Iris pigment epithelial cell (primary cell): ENCODE data around the gene ANGPTL4.
"Not testable (repeated sequence)": the region's sequence is repeated elsewhere in the genome, so short reads cannot be mapped to it uniquely, and the experiment has no call there.

Source experiments
- DNase-seq: peaks from one replicate; pipeline ENCODE4 v3.0.0-alpha.2; 2011; ENCODE audit warnings: low read depth

Gene ANGPTL4

DNA sequence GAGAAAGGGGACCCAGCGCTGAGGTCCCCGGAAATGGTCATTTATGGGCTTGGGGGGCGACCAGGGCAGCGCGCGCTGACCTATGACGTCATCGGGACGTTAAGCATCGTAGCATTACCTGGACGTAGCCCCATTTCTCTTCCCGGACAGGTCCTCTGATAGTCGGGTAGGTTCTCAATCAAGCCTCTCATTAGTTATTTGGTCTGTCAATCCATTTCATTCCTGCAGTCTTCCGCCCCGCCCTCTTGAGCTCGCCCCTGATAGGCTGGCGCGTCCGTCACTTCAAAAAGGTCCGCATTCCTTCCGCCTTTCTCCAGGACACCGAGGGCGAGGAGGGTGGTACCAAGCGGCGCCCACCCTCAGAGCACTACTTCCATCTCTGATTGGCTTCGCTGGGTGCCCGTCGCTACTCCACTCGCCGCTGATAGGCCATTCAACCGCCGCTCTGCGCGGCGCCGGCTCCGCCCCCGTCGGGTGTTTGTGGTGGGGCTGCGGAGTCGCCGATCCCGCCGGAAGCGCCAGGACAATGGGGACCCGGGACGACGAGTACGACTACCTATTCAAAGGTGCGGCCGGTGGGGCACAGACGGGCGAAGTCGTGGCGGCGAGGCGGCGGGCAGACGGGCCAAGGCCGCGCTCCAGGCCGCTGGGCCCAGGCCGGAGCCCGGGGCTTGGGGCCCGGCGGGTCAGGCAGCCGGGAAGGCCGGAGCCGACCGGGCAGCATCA lies 26.1 kb downstream of the ANGPTL4 start, which contains the start of gene RAB11B:
RAB11B (plus strand) TSS at position 470 of the 726 bp plus-strand sequence; CDS start at position 527, 57 bp downstream.
- peak; percentile 100 for DNase-seq

DNA sequence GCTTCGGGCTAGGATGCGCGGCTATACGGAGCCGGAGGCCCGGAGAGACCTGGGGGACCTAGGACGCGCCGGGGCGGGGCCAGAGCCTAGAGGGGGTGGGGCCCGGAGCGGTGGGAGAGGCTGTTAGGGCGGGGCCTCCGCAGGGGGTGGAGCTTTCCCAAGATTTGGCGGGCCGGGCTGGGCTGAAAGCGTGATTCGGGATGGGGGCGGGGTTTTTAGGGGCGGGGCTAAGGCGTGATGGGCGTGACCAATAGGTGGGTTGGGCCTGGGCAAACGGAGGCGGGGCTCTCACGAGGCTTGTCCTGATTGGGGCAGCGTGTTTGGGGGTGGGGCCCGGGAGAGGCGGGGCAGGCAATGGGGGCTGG lies 26.6 kb downstream of the ANGPTL4 start:
- DNase-seq: peak; percentile 89

DNA sequence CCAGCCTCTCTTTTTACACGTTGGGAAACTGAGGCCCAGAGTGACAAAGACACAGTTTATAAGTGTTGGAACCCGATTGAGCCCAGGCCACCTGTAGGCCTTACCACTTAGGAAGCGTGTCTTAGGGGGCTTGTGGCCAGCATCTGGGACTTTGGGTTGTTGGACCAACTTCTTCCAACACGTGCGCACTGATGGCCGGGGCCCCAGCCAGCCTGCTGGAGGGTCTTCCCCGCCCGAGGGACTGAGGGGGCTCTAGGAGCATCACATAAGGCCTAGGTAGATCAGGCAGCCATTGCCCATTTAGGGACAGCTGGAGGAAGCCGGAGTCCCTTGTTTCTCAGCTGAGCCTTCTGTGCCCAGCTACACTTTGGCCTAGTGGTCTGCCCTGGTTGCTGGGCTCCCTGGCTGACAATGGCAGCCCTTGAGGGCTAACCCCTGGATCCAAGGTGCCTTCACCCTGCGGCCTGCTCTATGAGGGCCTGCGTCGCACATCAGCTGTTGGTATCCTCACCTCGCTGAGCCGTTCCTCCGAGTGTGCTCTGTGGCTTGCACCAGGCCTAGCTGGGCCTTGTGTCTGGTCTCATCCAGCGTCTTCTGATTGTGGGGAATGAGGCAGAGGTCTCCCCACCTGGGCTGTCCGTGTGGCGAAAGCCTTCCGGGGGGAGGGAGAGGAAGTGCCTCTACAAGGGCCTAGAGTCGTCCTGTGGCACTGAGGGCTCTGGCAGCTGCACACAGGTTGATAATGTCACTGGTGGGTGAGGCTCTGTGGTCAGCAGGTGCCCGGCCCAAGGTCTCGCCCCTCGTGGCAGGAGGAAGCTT lies 27.5 kb downstream of the ANGPTL4 start:
- DNase-seq: no peak

DNA sequence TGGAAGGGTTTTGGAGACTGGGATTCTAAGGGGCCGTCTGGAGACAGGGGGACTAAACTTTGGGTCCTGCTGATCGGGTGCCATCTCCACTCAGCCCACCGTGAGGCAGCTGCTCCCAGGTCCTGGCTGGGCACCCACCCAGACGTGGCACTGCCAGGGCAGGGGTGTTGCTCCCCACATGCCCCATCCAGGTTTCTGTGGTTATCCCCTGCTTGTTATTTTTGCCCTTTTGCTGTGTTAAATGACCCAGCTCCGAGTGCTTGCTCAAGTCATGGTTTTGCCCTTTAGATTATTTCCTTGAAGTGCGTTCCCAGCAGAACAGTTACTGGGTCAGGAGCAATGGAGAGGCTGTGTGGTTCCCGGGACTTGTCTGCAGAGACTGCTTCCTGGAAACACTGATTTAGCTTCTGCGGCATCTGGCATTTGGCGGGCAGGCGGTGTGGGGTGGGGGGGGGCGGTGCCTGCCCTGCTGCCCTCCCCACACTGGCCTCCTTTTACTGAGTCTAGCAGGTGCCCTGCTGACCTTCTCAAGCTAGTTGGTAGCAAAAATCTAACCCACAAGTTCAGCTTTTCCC lies 28.1 kb downstream of the ANGPTL4 start:
- DNase-seq: no peak

DNA sequence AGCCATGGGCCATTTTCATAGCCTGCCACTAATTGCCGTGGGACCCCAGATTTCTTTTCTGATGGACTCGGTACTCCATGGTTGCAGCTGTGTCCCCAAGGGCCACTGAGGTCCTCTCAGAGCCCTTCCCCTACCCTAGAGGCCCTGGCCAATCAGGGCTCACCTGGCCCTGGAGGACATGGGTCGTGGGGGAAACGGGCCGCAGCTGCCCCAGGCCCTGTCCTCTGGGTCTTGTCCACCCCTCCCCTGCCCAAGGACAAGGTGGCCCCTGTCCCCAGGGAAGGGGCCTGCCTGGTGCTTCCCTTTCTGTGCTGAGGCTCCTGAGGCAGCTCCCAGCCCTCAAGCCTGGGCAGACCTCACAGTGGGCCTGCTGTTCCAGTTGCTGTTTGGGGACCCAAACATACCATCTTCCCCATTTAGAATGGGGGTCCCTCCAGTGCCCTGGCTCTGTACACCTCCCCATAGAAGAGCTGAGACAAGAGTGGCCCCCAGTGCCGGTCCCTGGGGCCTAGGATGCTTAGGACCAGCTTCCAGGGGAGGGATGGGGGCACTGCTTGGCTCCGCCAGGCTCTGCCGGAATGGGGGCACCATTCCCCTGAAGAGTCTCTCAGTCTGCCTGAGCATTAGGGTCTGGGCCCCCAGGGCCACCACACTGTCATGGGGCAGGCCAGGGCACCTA lies 29.4 kb downstream of the ANGPTL4 start:
- no peak for DNase-seq

DNA sequence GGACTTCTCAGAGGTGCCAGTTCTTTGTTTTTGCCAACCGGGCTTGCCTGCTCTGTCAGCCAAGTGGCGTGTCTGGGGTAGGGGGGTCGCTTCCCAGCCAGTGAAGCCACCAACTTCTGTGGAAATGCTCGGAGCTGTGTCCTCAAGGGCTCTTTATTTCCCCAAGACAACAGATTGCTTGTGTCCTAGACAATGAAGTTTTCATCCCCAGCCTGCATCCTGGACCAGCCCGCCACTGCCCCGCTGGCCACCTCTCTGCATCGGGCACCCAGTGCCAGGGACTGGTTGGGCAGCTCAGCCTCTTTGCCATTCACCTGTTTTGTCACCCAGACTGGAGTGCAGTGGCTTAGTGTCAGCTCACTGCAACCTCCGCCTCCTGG lies 29.9 kb downstream of the ANGPTL4 start:
- no peak for DNase-seq

DNA sequence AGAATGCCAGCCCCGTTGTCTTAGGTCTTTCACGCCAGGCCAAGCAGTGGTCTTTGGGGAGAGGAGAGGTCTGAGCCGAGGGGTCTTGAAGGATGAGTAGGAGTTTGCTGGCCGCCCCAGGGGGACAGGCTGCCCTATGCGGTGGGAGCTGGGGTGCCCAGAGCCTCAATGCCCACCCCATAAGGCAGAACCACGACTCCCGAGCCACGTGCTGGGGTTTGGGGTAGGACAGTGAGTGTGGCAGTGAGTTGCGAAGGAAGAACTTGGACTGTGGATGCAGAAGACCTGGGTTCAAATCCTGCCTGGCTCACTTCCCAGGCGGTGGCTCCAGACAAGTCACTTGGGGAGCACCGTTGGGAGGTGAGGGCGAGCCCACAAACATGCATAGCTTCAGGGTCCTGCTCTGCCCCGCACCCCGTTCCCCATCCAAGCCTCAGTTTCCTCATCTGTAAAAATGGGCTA lies 31.7 kb downstream of the ANGPTL4 start:
- no peak for DNase-seq

DNA sequence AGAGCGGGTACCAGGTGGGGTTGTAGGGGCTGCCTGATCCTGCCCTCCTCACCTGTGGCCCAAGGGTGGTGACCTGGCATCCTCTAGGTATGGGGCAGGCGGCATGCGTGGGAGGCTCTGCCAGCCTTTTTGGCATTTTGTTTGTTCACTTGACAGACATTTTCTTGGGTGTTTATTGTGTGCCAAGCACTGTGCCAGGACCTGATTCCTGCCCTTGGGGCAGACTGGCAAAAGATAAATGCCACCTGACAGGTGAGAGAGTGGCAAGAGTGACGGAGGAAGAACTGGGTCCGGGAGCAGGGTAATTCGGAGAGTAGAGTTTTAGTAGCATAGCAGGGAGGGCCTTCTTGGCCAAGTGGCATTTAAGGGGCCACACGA lies 32.2 kb downstream of the ANGPTL4 start:
- no peak for DNase-seq

DNA sequence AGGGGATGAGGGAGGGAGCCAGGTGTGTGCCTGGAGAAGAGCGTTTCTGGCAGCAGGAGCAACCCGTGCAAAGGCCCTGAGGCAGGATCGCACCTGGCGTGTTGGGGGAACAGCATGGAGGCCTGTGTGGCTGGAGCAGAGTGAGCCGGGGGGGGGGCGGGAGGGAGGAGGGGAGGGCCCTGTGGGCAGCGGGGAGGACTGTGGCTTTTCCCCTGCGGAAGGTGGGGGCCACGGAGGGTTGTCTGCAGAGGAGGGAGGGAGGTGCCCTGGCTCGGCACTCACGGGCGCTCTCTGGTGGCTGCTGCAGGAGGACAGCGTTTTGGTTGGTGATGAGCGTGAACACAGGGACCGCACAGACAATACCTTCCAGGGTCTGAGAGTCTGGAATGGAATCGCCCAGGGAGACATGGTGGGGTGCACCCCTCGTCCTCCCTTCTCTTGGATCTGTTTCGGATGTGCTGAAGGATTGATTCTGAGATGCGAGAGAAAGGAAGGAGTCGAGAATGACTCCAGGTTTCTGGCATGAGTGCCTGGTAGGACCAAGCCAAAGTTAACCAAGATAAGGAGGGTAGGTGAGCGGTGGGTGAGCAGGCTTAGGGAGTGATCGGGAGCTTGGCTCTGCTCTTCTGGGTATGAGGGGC lies 32.7 kb downstream of the ANGPTL4 start:
- peak; percentile 59 for DNase-seq

DNA sequence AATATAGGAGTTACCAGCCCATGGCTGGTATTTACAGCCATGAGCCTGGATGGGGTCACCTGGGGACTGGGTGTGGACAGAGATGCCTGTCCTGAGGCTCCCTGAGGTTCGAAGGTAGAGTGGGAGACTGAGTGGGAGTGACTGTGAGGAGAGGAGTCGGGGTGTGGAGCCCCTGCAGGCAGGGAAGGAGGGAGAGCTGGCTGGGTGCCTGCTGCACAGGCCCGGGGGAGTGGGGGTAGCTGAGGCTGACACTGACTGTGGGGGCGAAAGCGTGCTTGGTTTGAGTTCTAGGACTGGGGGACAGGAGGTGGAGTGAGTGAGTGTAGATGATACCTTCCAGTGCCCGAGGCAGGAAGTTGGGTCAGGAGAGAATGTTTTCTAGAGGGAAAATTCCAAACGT lies 33.3 kb downstream of the ANGPTL4 start:
- DNase-seq: no peak

DNA sequence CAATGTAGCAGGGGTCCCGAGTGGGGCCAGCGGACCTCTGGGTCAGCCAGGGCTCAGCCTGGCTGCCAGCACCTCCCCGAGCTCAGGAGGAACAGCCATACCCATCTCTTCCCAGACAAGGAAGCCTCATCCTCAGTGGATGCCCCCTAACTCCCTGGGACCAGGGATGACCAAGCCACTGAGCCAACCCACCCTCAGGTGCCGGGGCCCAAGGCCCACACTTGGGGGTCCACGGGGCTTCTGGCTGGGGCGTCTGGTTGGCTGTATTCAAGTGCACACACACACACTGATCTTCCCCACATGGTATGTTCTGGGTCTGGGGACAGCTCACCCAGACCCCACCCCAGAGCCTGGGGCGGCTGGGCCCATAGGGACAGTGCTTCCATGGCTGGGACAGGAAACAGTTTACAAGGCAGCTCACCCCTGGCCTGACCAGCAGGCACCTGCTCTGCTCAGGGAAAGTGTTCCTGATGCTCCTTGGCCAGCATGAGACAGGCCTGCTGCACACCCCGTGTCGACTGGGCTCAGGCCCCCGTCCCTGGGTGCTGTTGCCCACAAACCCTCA lies 33.9 kb downstream of the ANGPTL4 start:
- DNase-seq: no peak

DNA sequence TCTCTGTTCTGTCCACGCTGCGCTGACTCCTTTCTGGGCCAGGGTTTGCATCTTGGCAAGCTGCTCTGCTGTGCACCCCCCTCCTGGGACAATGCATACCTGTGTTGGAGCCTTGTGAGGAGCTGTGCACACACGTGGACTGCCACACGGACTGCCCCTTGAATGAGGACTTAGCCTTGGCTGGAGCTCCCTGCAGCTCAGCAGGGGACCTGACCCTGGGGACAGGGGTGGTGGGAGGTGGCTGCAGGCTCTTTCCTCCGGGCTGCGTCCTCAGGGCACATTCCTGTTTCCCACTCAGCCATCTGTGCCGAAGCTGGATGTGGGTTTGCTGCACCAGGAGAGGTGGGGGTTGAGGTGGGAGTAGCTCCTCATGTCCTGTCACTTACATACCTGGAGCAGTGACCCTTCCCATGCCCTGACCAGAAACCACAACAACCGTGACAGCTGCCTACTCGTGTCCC lies 34.4 kb downstream of the ANGPTL4 start:
- no peak for DNase-seq

DNA sequence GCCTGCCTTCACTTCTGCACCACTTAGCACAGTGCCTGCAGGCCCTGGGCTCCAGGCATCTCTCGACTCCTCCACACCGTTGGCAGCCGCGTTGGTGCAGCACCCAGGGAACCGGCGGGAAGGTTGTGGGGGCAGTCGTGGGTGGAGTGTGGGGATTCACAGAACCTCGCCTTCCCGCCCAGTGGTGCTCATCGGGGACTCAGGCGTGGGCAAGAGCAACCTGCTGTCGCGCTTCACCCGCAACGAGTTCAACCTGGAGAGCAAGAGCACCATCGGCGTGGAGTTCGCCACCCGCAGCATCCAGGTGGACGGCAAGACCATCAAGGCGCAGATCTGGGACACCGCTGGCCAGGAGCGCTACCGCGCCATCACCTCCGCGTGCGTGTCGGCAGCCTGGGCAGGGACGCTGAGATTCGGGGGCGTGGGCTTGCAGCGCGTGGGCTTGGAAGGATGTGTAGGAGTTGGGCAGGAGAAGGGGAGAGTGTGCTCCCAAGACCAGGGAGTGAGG lies 35.8 kb downstream of the ANGPTL4 start:
- no peak for DNase-seq

DNA sequence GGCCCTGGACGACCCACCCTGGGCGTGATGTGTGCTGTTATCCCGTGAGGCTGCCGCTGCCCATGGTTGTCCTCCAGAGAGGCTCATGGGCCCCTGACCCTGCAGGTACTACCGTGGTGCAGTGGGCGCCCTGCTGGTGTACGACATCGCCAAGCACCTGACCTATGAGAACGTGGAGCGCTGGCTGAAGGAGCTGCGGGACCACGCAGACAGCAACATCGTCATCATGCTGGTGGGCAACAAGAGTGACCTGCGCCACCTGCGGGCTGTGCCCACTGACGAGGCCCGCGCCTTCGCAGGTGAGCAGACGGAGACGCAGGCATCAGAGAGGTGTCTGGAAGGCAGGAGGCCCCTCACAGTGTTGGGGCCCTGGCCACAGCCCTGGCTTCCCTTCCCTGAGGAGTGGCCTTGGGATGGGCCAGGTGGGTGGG lies 38.0 kb downstream of the ANGPTL4 start:
- no peak for DNase-seq

DNA sequence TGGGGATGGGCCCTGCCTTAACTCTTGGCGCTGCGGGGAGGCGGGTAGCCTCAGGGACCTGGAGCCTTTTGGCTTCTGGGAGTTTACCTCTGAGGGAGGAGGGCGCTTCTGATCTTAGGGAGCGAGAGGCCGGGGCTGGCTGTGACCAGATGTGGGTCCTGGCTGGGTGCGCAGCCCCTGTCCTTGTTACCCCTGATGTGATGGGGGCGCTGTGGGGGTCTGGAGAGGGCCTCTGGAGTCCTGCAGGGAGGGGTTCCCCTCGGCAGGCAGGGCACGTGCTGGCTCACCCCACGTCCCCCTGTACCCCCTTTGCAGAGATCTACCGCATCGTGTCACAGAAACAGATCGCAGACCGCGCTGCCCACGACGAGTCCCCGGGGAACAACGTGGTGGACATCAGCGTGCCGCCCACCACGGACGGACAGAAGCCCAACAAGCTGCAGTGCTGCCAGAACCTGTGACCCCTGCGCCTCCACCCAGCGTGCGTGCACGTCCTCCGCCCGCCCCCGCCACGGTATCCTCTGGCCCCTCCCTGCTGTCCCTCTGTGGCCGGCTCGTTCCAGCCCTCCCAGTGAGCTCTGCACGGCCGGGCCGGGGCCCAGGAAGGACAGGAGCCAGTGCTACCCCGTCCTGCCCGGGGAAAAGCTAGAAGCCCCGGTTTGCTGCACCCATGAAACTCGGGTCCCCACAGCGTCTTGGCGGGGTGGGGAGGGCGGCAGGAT lies 39.3 kb downstream of the ANGPTL4 start:
- DNase-seq: no peak

DNA sequence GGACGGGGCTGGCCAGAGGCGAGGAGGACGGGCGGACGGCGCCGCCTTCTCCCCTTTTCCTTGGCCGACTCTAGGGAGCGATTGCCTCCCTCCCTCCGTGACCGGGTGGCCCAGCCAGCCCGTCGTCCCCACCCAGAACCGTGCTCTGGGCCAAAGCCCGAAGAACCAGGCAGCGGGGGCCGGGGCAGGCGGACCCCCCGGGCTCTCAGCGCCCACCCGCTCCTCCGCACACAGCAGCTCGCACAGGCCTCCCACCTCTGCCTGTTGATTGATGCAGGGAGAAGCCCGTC lies 39.8 kb downstream of the ANGPTL4 start:
- DNase-seq: no peak

DNA sequence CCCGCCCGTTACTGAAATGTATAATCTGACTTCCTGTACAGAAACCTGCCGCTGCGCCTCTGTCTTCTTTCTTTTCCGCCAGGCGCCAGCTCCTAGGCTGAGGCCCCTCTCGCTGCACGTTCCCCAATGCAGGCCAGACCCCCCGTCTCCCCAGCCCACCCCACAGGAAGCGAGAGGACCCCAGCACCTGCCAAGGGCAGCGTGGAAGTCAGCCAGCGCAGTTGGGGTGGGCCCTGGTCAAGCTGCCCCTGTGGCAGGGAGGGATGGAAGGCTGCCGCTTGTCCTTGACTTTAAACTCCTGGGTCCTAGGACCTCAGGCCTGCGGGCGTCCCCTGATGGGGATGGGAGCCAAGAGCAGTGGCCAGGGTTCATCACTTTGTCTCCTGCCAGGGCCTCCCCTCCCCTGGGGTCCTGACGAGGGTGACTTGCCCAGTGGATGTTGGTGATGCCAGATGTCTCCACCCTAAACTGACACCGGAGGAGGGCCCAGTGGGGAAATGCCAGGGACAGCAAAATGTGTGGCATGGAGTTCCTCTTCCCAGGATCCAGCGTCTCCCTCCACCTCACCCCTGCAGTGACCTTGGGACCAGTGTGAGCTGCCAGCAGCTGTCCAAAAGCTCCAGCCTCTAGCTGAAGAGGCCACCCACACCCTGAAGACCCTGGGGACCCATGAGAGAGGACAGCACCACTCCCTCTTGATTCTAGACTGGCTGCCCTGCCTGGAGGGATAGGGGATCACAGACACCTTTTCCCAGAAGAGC lies 40.6 kb downstream of the ANGPTL4 start:
- no peak for DNase-seq

DNA sequence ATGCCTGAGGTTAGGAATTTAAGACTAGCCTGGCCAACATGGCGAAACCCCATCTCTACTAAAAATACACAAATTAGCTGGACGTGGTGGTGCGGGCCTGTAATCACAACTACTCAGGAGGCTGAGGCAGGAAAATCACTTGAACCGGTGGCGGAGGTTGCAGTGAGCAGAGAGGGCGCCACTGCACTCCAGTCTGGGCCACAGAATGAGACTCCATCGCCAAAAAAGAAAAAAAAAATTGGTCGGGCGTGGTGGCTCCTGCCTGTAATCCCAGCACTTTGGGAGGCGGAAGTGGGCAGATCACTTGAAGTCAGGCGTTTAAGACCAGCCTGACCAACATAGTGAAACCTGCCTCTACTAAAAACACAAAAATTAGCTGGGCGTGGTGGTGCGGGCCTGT lies 46.8 kb downstream of the ANGPTL4 start:
- DNase-seq: not testable (repeated sequence)

DNA sequence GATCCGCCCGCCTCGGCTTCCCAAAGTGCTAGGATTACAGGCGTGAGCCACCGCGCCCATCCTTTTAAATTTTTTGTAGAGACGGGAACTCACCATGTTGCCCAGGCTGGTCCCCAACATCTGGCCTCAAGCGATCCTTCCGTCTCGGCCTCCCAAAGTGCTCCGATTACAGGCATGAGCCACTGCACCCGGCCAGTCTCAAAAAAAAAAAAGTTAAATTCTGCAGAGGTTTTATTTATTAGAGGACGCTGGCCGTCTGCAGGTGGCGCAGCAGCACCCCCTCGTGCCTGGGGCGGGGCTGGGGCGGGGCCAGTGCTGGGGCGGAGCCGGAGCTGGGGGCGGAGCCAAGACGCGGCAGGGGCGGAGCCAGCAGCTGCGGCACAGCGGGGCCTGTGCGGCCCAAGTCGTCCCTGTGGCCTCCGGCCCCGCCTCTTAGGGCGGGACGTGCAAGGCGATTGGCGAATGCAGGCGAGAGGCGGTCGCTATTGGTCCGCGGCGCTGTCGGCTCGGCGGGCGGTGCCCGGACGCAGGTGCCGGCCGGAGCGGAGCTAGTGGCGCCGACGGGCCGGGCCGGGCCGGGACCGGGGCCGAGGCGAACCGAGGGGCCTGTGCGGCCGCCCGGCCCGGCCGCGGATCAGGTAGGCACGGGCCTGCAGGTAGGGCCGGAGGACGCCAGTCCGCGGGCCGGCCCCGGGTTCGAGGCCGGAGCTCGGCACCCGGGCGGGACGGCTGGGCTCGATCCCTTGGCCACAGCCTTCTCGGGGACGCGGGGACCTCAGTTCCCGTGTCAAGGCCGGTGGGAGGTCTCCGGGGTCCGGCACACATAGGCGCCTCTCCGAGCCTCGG lies 49.1 kb downstream of the ANGPTL4 start, which contains the start of gene MARCHF2:
MARCHF2 (plus strand) TSS at position 523 of the 846 bp plus-strand sequence. CDS start 8,536 bp downstream, outside the sequence.
- DNase-seq: peak; percentile 97
